Natural killer cell (primary cell): ENCODE data around the gene ANKRD40. TPM values are rescaled to one million over a fixed set of nuclear protein-coding genes. Genes with fewer than 3 reads are reported as not detected.

Source experiments
- ATAC-seq, 3 donors: fragments of 150-1000 bp in 2 of 3; fragments of 200-7000 bp in 1 of 3; cut with Tn5 transposase; 1 replicate in 1 of 3; 2 replicates in 2 of 3; pipeline ENCODE4 v1.10.0; 2021; ENCODE audit warnings: mild to moderate bottlenecking in 2 of 3, moderate library complexity in 2 of 3
- DNase-seq, 2 donors: peaks; one replicate each; pipeline versions ENCODE4 v3.0.0 to v3.0.0-alpha.2; 2013 to 2021; ENCODE audit warnings: mixed read lengths in 1 of 2
- H3K27ac ChIP-seq: one replicate; pipeline ENCODE4 v1.5.1; 2013; ENCODE audit warnings: mild to moderate bottlenecking, low read length
- H3K27me3 ChIP-seq: one replicate; pipeline ENCODE4 v1.6.1; 2013; ENCODE audit warnings: low read length; ENCODE audit not compliant: control insufficient read depth, insufficient read depth
- H3K36me3 ChIP-seq: one replicate; pipeline ENCODE4 v1.6.1; 2013; ENCODE audit warnings: low read length; ENCODE audit not compliant: control insufficient read depth, insufficient read depth
- H3K4me1 ChIP-seq: one replicate; pipeline ENCODE4 v1.6.1; 2013; ENCODE audit warnings: low read length; ENCODE audit not compliant: control insufficient read depth, insufficient read depth
- H3K4me3 ChIP-seq: one replicate; pipeline ENCODE4 v1.5.1; 2013; ENCODE audit warnings: low read length
- H3K9me3 ChIP-seq: one replicate; pipeline ENCODE4 v1.6.1; 2013; ENCODE audit warnings: low read length; ENCODE audit not compliant: control insufficient read depth, insufficient read depth
- H3K27ac Mint-ChIP-seq, 2 donors: one replicate each; pipeline ENCODE4 v1.8.0; 2022; ENCODE audit warnings: mild to moderate bottlenecking in 2 of 2, mixed read lengths in 2 of 2, moderate library complexity in 1 of 2
- H3K27me3 Mint-ChIP-seq, 2 donors: one replicate each; pipeline ENCODE4 v1.8.0; 2022; ENCODE audit warnings: low read depth in 2 of 2, mixed read lengths in 2 of 2
- H3K36me3 Mint-ChIP-seq: one replicate; pipeline ENCODE4 v1.8.0; 2022; ENCODE audit warnings: mixed read lengths
- H3K4me1 Mint-ChIP-seq, 2 donors: one replicate each; pipeline ENCODE4 v1.8.0; 2022; ENCODE audit warnings: mixed read lengths in 2 of 2
- H3K4me3 Mint-ChIP-seq: one replicate; pipeline ENCODE4 v1.8.0; 2022; ENCODE audit warnings: mild to moderate bottlenecking, moderate library complexity, mixed read lengths
- H3K9me3 Mint-ChIP-seq, 2 donors: one replicate each; pipeline ENCODE4 v1.8.0; 2022; ENCODE audit warnings: mixed read lengths in 2 of 2
- CTCF ChIP-seq: fragments of 200-600 bp; IDR thresholded peaks from one replicate; pipeline ENCODE4 v1.8.0; 2022; ENCODE audit warnings: antibody characterized with exemption
- WGBS: methylation state at CpG from one replicate; pipeline ENCODE4 v1.1.7; 2013; ENCODE audit warnings: missing lambda C conversion rate; ENCODE audit not compliant: insufficient coverage; 5-methylcytosine and 5-hydroxymethylcytosine counted together
- intact Hi-C: fragments of 100-400 bp; cut with micrococcal nuclease; formaldehyde crosslinking; loops from one replicate; pipeline ENCODE4 v1.14.2; 2022
- total RNA-seq, 4 donors: library from RNA; stranded (reverse); fragments of 120-200 nt in 1 of 4; gene quantifications; one replicate each; pipeline versions ENCODE4 v1.2.3 to v1.2.4, GENCODE V29; 2013 to 2022

Gene ANKRD40
- total RNA-seq, 3 donors from 2014 or later (not counting 1 experiment from before 2014, with no cell fraction given), result 22.1 to 32.0 (median 30.8) TPM

- peak overlapping the region; percentile 95 to 97 for H3K27ac Mint-ChIP-seq
- H3K4me1 Mint-ChIP-seq, result peaks cover 18 to 21% of the 10 kb centered on the region in 2 donors
- Histone ChIP-seq H3K4me3 (peak overlapping the region; percentile 32), H3K36me3 (peaks cover 5% of the 10 kb centered on the region), H3K4me1 (peaks cover 25% of the 10 kb centered on the region), H3K27me3 (no peaks in the 10 kb centered on the region), H3K27ac (peak overlapping the region; percentile 90), H3K9me3 (no peaks in the 10 kb centered on the region)
- peak in 1 of 2 donors; percentile 35 for DNase-seq
- peak overlapping the region; percentile 96 for H3K4me3 Mint-ChIP-seq
- H3K36me3 Mint-ChIP-seq, result no peaks in the 10 kb centered on the region
- TF ChIP-seq CTCF, result no peak
- no peaks in the 10 kb centered on the region for H3K9me3 Mint-ChIP-seq
- 9% methylated on average over 3 of the region's 6 CpGs for WGBS
- ATAC-seq, result no peak
- intact Hi-C loops, result no loop called here
- peaks cover 10 to 11% of the 10 kb centered on the region in 2 donors for H3K27me3 Mint-ChIP-seq
These were observed 611 bp upstream of the ANKRD40 start for GRCh38 chr17:50708050-50709000.

- H3K4me1 ChIP-seq, result peaks cover 13% of the 10 kb centered on the region
- H3K36me3 ChIP-seq, result peaks cover 35% of the 10 kb centered on the region
- 100% methylated on average over 2 of the region's 3 CpGs for WGBS
- no peak for TF ChIP-seq CTCF
- no peaks in the 10 kb centered on the region for H3K27me3 Mint-ChIP-seq
- intact Hi-C loops, result no loop called here
- no peaks in the 10 kb centered on the region for H3K9me3 Mint-ChIP-seq
- no peaks in the 10 kb centered on the region for H3K36me3 Mint-ChIP-seq
- no peaks in the 10 kb centered on the region for H3K27me3 ChIP-seq
- no peak for ATAC-seq
- H3K9me3 ChIP-seq, result no peaks in the 10 kb centered on the region
- peaks cover 30 to 32% of the 10 kb centered on the region in 2 donors for H3K4me1 Mint-ChIP-seq
- no peak for DNase-seq
- H3K4me3 ChIP-seq, result no peak overlapping the region
- peak overlapping the region; percentile 6 to 71 for H3K27ac Mint-ChIP-seq
- no peak overlapping the region for H3K4me3 Mint-ChIP-seq
- H3K27ac ChIP-seq, result no peak overlapping the region
These were observed 4.6 kb downstream of the ANKRD40 start for GRCh38 chr17:50703162-50703561.

GRCh38 chr17:50699410-50699809 lies 8.3 kb downstream of the ANKRD40 start:
- Mint-ChIP-seq H3K4me1 (peaks cover 28 to 29% of the 10 kb centered on the region in 2 donors), H3K27ac (no peak overlapping the region), H3K9me3 (no peaks in the 10 kb centered on the region), H3K4me3 (no peak overlapping the region), H3K27me3 (no peaks in the 10 kb centered on the region), H3K36me3 (peaks cover 19% of the 10 kb centered on the region)
- no peaks in the 10 kb centered on the region for H3K4me1 ChIP-seq
- ATAC-seq (no peak), DNase-seq (no peak)
- intact Hi-C loops, result no loop called here
- H3K27ac ChIP-seq, result no peak overlapping the region
- TF ChIP-seq CTCF, result no peak
- WGBS, result 98% methylated on average over 7 of the region's 7 CpGs
- no peaks in the 10 kb centered on the region for H3K9me3 ChIP-seq
- H3K27me3 ChIP-seq, result no peaks in the 10 kb centered on the region
- H3K4me3 ChIP-seq, result no peak overlapping the region
- peaks cover 72% of the 10 kb centered on the region for H3K36me3 ChIP-seq
